Astrocyte (in vitro differentiated cells and primary cell): ENCODE measurements around the gene RPGRIP1L.

ENCODE experiments used
- EZH2 ChIP-seq: IDR thresholded peaks from 2 replicates; pipeline ENCODE4 v1.6.1; 2012; ENCODE audit warnings: mild to moderate bottlenecking, low read length, inconsistent platforms; ENCODE audit not compliant: insufficient read depth
- TF ChIP-seq, protein P1 (sequence below): IDR thresholded peaks from 2 replicates; pipeline ENCODE4 v1.5.1; 2011; ENCODE audit warnings: low read depth, mild to moderate bottlenecking, inconsistent platforms, low read length, moderate library complexity; ENCODE audit not compliant: insufficient read depth

DNA sequence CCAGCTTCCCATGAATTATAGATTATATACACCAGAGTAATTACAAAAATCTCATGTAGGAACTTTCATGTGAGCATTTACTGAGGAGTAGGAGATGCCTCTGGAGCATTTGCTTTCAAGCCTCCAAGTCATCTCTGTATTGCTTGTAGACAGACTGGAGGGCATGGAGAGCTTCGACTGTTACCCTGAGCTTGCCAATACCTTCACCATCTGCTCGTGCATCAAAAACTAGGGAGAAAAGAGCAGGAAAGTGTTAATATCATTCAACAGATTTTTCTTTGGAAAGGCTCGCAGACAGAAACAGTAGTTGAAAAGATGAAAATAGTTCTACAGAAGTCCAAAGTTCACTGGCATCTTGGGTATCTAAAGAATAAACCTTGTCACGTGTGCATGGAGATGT, 101.7 kb downstream of the RPGRIP1L start:
- TF ChIP-seq, protein P1, sequence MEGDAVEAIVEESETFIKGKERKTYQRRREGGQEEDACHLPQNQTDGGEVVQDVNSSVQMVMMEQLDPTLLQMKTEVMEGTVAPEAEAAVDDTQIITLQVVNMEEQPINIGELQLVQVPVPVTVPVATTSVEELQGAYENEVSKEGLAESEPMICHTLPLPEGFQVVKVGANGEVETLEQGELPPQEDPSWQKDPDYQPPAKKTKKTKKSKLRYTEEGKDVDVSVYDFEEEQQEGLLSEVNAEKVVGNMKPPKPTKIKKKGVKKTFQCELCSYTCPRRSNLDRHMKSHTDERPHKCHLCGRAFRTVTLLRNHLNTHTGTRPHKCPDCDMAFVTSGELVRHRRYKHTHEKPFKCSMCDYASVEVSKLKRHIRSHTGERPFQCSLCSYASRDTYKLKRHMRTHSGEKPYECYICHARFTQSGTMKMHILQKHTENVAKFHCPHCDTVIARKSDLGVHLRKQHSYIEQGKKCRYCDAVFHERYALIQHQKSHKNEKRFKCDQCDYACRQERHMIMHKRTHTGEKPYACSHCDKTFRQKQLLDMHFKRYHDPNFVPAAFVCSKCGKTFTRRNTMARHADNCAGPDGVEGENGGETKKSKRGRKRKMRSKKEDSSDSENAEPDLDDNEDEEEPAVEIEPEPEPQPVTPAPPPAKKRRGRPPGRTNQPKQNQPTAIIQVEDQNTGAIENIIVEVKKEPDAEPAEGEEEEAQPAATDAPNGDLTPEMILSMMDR = no peak
- TF ChIP-seq EZH2 = no peak
